ENCODE results near the gene NYAP2.

NYAP2 gene

DNA sequence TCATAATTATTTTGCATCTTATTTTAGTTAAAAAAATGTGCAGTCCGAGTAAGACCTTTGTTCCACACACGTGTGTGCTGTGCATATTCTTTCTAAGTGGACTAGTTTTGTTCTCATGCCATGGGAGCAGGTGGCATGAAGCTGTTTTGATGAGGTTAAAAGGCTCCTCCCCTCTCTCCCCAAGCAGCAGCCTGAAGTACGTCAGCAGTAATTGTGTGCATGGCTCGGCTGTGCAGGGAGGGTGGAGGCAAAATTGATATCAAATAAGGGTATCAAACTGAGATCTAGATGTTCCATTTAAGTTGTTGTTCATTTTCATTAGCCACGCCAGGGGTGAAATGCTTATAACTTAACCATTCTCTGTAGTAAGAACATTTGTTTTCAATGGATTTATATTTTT is at the start of gene NYAP2:
Gene NYAP2 (plus strand): TSS at position 207 of the 400 bp plus-strand sequence. CDS start 9,171 bp downstream, outside the sequence.
- DNase-seq = no peak

DNA sequence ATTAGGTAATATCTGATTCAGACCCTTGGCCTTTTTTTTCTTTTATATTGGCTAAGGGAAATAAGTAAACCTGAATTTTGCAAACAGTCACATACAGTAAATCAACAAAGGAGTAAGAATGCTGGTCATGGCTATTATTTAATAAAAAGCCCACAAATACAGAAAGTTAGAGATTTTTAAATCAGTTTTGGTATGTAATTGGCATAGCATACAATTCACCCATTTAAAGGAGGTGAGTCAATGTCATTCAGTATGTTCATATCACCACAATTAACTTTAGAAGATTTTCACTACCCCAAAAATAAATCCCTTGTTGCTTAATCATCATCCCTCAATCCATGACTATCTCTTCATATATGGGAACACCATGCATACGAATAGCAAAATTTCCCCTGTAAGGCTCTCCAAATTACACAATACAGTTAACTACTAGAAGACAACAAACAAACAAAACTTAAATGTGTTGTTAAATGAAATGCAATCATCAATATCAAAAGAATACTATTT is 45.9 kb upstream of the NYAP2 start:
- DNase-seq = no peak

DNA sequence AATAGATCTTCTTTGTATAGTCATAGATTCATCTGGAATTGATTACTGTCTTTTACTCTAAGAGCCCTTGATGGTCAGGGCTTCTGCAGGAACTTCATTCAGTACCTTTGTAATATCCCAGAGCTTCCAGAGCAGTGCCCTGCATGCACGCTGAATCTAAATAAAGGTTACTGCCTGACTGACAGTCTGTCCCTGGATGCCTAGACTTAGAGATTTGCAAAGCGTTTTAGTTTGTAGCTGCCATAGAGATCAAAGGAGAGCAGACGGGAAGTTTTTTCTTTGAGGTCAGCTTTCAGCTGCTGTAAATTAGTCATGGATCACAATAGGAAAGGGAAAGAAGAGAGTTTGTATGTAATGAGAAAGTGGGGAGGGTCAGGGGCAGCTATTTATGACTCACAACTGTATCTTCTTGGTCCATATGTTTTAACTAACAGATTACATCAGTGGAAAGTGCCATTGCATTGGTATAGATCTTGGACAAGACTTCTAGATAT is 45.2 kb upstream of the NYAP2 start:
- no peak for DNase-seq

DNA sequence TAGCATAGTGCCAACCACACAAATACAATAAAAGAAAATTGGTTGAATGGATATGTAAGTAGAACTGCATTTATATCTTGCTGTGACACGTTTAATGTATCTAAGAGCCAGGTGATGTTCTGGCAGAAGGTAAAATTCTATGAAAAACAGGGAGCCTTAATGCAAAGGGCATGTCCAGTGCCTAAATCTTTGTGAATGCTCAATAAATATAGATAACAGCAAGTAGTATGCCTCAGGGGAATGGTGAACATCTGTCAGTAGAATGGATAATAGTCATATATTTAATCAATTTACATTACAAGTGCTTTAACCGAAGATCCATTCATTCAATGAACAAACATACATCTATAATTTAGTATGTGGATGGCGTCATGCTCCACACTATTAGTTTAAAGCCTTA is 43.7 kb upstream of the NYAP2 start:
- no peak for DNase-seq

DNA sequence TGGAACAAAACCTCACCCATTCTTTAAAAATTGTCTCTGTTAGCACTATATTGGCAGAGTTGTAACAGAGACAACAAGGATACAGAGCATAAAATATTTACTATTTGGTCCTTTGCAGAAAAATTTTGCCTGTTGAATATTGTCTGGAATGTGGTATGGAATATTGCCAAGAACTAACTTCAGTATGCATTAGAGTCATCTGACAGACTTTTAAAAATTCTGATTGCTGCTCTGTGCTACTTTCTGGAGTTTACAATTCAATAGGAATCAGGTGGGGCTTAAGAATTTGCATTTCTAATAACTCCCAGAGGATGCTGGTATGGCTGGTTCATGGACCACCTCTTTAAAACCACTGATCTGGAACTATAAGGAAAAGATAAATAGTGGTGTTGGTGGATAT is 32.8 kb upstream of the NYAP2 start:
- DNase-seq = no peak

DNA sequence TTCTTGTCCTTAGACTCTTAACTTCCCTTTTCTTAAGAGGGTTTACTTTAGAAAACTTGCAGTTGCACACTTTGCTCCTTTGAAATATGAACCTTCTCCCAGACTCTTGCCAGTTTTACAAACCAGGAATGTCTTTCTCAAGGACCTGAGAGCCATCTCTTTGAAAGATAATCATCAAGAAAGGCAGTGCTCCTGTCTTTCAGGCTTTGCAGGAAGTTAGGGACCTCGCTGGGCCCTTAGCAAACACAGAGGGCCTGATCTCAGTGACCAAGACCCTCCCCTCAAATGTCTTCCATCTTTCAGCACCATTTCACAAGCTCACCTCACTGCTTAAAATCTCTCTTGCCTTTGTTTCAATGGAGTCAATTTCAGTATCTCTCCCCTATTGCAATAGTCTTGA is 32.0 kb upstream of the NYAP2 start:
- no peak for DNase-seq

DNA sequence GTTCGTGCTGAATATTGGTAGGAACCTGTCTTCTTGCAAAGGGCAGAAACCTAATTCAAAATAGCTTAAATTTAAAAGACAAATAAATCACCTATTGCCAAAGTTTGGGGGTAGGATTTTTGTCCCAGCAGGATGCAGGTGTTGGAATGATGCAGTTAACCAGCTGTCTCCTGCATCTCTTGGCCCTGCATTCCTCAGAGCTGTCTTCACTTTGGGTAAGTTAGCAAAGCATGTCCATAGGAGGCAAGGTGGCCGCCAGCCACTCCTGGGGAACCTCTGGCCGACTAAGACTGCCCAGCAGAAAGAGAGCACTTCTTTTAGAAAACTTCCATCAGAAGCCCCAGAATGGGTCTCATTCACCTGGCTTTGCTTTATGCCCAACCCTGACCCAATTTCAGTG is 20.5 kb upstream of the NYAP2 start:
- no peak for DNase-seq

DNA sequence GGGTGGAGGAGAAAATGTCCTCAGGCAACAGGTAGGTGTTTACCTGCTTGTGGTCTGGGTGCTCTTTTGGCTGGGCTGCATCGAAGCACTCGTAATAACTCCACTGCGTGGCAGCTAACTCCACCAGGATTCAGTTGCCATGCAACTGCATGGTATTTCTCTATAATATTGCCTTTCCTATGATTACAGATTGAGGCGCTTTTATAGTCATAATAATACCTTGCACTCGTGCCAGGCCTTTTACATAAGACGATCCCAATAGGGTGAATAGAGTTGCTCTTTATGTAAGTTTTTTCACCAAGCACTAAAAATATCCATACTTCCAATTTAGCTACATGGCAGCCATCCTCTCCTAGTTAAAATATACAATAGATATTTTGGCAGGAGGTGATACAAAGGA is 19.7 kb upstream of the NYAP2 start:
- DNase-seq = no peak

DNA sequence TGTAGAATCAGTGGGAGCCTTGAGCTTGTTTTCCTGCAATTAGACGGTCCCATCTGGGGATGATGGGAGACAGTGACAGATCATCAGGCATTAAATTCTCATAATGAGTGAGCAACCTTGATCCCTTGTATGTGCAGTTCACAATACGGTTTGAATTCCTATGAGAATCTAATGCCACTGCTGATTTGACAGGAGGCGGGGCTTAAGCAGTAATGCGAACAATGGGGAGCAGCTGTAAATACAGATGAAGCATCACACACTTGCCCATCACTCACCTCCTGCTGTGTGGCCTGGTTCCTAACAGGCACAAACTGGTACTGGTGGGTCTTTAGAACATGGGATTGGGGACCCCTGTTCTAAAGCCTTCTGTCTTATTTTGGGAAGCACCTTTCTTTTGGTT is 17.9 kb upstream of the NYAP2 start:
- DNase-seq = no peak

DNA sequence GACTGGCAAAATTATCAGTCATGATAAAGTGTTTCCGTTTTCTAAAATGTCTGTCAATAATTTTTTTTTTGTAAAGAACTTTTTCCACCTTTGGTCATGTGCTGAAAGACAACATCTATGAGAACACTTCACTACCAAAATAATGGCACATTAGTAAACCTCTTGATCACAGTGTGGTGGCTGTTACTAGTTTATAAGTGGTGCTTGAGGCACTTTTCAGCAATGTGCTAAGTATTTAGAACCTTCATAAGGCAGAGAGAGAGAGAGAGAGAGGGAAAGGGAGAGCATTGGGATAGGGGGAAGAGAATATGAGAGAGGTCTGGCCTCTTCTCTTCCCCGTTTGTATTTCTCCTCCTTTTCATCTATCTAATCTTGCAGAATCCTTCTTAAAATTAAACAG is 1.1 kb upstream of the NYAP2 start:
- no peak for DNase-seq

DNA sequence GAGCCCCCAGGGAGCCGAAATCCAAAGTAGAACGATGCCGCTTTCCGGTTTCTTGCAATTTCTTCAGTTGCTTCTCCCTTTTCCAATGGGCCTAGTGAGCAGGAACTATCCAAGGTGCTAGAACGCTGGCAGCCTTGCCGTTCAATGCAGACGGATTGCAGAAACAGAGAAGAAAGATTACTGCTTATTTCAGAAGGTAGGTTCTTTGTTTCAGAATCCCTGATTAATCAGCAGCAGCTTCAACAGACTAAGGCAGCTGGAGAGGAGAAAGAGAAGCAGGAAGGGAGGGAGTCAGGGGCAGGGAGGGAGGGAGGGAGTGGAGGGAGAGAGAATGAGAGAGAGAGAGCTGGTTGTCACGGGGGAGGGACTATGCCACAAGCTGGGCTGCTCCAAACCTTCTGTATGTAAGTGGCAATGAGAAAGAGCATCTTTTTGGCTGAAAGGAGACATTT is 576 bp downstream of the NYAP2 start:
- no peak for DNase-seq

DNA sequence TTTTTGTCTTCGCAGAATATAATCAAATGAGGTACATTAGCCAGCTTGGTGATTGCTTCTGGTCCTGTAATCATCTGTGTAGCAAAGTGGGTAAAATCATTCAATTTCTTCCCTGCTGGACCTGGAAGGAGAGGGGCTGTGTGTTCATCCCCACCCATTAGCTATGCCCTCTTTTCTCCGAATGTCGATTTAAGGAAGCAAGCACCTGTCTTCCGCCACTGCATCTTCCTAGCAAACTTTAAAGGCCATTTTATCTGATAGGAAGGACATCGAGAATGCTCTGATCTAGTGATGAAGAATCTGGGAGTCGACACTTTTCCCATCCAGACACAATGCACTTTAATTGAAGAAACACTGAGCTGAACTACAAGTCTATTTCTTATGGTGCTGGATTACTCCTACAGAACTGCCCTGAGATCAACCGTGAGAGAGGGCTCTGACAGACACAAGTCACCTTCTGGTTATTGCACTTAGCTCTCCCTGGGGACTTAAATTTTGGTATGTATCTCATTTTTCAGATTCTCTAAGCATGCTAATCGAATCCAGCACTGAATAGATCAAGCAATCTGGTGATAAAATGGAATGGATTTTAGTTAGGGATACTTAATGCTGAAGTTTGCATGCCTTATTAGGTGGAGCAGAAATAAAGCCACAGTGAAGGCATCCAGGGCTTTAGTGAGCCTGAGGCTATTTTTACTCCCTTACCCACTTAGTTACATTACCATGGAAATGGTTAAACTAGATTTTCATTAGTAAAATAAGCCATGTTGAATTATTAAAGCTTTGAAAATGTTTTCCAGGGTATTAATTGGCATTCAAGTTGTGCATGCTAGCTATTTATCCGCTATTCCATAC is 1.3 kb downstream of the NYAP2 start:
- no peak for DNase-seq

DNA sequence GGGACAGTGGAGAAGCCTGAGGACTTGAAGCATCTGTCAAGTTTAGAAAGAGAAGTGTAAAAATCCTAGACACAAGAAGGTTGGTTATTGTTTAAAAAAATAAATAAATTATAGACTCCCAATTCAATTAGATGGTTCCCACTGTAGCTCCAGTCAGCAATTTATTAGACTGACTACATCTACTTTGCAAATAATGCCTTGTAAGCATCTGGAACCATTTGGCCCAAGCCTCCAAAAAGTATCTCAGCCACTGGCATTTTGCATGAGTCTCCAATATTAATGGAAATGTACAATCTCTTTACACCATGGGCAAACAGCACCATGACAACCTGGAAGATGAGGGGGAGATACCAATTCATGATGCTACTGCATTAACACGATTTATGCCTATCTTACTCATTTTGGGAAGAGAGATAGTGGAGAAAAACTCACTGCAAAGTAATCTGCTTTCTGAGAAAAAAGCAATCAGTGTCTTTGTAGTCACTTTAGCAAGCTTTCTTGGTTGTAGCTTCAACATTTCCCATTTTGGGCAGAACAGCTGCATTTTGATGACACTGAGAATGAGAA is 2.8 kb downstream of the NYAP2 start:
- DNase-seq = no peak

DNA sequence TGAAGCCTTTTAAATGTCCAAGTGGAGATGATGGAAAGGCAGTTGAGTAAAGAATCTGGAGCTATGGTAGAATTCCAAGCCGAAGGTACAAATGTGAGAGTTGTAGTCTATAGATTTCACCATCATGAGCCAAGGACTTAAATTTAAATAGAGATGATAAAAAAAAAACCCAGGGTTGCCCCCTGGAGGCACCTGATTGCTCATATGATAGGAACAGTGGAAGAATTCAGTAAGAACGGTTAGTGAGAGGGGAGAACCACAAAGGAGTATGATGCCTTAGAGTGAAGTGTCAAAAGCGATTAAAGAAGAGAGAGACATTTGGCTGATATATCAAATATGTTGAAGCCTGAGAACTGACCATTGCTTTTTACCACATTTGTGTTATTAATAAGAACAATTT is 11.9 kb downstream of the NYAP2 start:
- no peak for DNase-seq

DNA sequence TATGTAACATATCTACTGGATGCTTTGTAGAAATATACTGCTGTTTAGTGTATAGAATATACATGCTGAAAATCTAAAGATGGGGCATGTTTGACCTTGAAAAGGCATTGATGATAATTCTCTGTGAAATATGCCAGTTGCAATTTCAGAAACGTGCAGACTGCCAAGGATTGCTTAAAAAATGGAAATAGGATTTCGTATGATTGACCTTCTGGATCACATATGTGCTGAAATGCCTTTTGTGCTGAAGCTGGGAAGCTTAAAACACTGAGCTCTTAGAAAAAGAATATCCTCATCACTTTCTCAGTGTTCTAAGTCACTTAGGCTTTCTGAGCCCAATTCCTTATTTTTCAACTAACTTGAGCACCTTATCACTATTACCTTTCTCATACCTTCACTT is 14.3 kb downstream of the NYAP2 start:
- no peak for DNase-seq

DNA sequence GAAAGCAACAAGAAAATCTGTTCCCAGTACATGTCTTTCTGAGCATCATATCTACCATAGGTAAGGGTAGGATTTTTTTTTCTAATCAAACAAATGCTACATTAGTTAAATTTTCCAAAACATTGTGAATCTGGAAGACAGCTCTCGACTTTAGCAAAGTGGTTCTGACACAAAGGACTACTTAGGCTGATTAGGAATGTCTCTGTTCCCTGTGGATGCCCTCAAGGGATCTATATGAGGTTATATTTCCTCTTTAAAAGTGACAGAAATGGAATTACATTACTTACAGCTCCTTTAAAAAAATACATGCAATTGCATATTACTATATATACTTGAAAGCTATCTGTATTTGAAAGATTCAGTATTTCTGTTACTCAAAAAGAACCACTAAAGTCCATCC is 15.4 kb downstream of the NYAP2 start:
- no peak for DNase-seq

DNA sequence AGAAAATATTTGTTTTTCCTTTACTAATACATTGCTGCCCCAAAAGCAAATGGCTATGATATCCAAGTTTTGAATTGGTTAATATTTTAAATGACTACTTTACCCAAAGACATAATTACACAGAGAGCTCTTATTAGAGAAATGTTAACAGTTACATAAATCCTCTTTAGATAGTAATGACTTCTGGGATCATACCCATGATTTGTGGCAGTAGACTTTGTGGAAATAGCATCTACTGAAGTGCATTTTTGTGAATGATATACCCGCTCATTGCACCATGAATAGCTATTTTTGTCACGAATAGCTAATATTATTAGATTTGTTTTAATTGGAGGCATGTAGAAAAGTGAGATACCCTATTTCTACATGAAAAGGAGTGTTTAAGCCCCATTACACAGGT is 15.8 kb downstream of the NYAP2 start:
- no peak for DNase-seq

DNA sequence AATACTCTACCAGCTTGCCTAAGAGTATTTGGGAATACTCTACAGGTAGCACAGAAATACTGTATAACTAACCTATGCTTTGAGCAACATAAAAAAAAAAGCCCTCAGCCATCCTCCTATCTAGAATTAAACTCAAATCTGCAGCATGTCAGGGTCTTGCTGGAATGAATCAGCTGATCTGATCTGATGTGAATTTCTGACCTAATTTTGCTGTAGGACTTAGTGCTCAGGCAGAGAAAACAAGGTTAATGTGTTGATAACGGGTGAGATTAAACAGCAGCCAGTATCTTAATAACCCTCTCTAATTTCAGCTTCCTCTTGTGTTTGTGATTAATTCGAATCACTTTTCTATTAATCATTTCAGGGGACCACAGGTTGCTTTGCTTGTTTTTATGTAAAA is 16.3 kb downstream of the NYAP2 start:
- DNase-seq = no peak

DNA sequence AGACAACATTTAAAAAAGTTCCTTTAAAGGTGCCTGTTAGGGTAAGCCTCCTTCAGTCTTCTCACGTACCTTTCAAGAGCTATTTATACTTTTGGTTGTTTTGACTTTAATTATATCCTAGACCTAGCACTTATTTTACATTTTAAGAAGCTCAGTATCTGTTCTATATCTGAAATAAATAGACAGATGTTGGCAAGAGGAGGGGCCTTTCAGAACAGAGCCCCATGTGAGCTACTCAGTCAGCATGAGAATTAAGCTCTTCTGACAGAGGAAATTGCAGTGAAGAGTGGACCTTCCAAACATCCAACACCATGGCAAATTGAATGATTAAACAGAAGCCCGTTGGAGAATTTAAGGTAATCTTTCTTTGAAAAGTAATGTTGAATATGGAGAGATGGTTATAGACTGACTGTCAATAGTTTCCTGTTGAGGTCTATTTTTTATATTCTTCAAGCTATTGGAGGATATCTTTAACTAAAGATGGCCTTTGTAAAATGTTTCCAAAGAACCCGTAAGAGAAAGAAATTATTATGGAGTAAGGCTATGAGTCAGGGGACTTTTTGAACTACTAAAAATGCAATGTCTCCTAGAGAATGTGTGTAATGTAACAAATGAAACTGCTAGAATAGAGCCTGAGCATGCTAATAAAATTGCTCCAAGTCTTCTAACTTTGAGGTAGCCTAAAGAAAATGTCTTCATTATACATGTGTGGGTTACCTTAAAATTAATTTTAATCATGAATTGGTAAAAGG is 17.3 kb downstream of the NYAP2 start:
- DNase-seq = no peak

DNA sequence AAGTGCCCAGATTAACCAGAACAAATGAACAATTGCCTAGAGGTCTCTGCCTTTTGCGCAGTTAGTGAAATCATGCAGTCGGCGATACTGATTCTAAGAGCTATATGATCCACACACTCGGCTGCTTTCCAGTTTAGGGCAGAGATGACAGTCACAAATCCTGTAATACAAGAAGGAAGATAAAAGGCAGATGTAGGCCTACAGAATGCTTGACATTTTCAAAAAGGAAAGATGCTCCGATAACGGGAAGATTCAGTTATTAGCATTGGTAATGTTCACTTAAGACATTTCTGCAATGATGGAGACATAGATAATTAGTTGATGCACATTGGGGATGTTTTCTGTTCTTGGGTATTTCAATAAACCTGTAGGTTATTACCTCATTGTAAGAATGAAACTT is 19.5 kb downstream of the NYAP2 start:
- no peak for DNase-seq

DNA sequence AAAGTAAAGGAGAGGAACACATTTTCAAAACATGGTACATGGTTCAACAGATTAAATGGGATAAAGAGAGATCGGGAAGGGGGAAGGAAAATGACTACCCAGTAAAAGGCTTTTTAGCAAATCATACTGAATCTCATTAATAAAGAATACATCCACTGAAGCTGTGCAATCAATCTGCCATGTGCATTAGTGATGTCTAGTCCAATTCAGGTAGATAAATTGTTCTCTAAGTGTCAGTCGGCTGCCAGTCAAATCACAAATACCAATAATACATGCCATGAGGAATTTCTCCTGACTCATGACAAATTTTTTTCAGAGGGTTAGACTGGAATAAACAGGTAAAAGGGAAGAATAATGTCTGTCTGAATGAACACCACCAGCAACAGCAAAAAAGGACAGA is 22.6 kb downstream of the NYAP2 start:
- no peak for DNase-seq

DNA sequence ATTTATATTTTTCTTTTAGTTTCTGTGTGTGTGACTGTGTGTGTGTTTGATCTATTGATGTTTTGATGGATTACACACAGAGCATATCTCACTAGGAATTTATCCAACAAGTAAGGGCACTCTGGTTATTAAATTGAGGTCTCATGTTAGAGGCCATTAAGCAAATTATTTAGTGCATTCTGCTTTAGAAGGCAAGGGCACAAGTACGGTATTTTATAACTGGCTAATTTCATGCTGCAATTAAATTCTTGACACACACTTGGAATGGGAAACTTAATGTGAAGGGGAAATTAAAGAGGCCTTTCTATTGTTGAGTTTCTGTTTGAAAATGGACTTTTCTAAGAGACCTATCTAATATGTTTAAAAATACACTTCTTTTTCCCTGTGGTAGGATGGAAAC is 25.8 kb downstream of the NYAP2 start:
- DNase-seq = no peak

DNA sequence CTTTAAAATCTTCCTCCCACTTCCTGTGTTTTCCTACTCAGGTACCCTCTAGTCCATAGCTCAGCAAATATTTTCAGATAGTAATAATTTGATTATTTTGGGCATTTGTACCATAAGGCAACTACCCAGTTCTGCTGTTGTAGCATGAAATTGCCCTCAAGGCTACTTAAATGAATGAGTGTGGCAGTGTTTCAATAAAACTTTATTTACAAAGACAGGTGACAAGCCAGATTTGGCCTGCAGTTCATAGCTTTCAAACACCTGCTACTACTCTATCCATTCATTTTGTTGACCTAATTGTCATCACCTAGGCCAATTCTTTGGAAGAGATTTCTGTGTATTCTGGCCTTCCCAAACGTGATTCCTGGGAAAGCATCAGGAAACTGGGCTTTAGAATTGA is 28.9 kb downstream of the NYAP2 start:
- DNase-seq = no peak

DNA sequence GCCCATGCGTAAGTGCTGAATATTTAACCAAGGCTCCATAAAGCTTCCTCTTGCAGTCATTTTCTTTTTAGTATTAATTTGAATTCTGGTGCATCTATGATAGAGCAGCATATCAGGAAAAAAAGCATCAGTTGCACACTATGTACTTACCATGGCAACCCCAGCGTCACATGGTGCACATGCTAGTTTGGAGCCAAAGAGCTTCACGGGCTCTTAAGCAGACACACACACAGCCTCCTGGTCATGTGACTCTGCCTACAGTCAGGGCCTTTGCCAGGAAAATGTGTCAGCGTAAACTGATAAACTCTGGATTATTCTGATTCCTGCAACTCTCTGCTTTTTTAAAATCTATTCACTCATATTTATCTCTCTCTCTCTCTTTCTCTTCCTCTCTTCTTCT is 30.2 kb downstream of the NYAP2 start:
- no peak for DNase-seq

Data from CD4-positive, alpha-beta T cell treated with Interleukin-1 beta for 1 hour (primary cell).